Endometrial microvascular endothelial cells (primary cell): ENCODE results near the gene ASIC5. TPM values are rescaled to one million over a fixed set of nuclear protein-coding genes. Genes with fewer than 3 reads are reported as not detected.

Experiments used
- in situ Hi-C: cut with HindIII; loops from 2 replicates; pipeline ENCODE4 v1.10.0; 2017; ENCODE audit warnings: low sequenced_read_pairs, low pct_unique_long_range_greater_than_20kb; ENCODE audit errors: inconsistent ontology term
- total RNA-seq: library from RNA; depleted of rRNA; stranded (reverse); fragments of >200 nt; gene quantifications from one replicate; pipeline ENCODE4 v1.2.3, GENCODE V29; 2015; ENCODE audit errors: inconsistent ontology term

Gene ASIC5
- total RNA-seq, 1 donor from 2014 or later: not detected

DNA sequence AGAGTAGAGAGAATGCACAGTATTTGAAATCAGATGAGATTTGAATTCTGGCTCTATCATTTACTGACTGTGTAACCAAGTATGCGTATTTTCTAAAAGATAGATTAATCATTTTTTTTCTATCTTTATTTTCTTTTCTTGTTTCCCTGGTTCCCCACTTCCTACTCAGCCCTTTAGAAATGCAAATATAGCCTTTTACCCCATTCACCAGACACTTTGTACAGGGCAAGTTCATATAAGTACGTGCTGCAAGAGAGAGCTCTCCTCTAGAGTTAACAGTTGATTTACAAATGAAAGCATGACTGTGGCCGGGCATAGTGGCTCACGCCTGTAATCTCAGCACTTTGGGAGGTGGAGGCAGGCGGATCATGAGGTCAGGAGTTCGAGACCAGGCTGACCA is 19.6 kb upstream of the ASIC5 start:
- in situ Hi-C loops: no loop called here

- in situ Hi-C loops: no loop called here
These were observed 17.8 kb upstream of the ASIC5 start for GRCh38 chr4:155883895-155884294.

- in situ Hi-C loops: no loop called here
These were observed 15.5 kb upstream of the ASIC5 start for GRCh38 chr4:155881555-155881954.

- in situ Hi-C loops: no loop called here
These were observed 13.7 kb upstream of the ASIC5 start for GRCh38 chr4:155879767-155880166.

DNA sequence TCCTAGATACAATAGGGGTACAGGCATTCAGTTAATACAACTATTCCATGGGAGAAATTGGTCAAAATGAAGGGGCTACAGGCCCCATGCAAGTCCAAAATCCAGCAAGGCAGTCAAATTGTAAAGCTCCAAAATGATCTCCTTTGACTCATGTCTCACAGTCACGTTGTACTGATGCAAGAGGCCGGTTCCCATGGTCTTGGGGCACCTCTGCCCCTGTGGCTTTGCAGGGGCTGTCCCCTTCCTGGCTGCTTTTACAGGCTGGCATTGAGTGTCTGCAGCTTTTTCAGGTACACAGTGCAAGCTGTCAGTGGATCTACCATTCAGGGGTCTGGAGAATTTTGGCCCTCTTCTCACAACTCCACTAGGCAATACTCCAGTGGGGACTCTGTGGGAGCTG is 12.5 kb upstream of the ASIC5 start:
- in situ Hi-C loops: no loop called here

DNA sequence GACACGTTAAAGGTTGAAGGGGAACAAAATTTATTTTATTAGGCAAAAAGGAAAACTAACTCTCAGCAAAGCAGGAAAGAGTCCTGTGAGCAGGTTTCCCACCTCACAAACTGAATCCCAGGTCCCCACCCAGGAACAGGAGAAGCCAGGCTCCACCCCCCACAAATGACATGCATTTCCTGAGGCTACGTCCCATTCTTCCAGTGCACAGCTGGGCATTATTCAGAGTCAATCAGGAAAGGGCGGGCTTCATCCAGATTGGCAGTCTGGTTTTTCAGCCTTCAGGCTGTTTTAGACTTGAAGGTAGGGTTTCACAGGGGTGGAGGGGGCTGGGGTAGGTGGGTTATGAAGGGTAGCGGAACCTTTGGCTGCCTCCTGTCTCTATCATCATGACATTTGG is 11.9 kb upstream of the ASIC5 start:
- in situ Hi-C loops: no loop called here

- in situ Hi-C loops: no loop called here
These were observed 9.8 kb upstream of the ASIC5 start for GRCh38 chr4:155875878-155876277.

DNA sequence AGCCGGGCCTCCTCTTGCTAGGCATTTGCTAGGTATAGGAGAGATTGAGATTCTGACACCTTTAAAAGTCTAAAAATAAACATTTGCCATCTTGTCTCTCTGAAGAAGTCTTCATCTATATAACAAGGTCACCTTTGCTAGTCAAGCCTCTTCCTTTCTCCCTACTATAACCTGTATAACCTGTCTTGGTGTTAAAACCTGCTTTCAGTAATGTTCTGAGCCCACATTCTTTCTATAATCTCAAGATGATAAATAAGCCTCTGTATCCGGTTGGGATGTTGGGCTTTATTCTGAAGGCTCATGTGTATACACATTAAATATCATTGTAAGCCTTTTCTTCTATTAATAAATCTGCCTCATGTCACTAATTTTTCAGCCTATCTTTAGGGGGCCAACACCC is 10.2 kb downstream of the ASIC5 start:
- in situ Hi-C loops: no loop called here

- in situ Hi-C loops: no loop called here
These were observed 11.4 kb downstream of the ASIC5 start for GRCh38 chr4:155854582-155855226.

GRCh38 chr4:155853189-155853588 is 12.9 kb downstream of the ASIC5 start:
- in situ Hi-C loops: no loop called here

GRCh38 chr4:155849042-155849441 is 17.0 kb downstream of the ASIC5 start:
- in situ Hi-C loops: no loop called here

GRCh38 chr4:155846929-155847328 is 19.1 kb downstream of the ASIC5 start:
- in situ Hi-C loops: no loop called here

DNA sequence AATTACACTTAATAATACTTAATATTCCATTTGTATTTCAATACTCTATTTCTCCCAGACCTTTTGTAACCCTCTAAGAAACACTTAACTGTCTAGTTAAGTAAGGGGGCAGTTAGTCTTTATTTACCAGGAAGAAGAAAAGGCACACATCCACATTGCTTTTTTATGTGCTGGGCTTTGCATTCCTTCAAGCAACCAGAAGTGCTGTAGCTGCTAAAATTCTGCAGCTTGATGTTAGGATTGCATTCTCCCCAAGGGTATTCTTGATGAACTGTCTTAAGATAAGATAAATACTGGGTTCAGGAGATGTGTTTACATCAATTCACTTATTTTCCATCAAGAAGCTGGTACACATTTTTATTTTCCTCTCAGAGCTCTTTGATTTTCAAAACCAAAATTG is 24.0 kb downstream of the ASIC5 start:
- in situ Hi-C loops: no loop called here

DNA sequence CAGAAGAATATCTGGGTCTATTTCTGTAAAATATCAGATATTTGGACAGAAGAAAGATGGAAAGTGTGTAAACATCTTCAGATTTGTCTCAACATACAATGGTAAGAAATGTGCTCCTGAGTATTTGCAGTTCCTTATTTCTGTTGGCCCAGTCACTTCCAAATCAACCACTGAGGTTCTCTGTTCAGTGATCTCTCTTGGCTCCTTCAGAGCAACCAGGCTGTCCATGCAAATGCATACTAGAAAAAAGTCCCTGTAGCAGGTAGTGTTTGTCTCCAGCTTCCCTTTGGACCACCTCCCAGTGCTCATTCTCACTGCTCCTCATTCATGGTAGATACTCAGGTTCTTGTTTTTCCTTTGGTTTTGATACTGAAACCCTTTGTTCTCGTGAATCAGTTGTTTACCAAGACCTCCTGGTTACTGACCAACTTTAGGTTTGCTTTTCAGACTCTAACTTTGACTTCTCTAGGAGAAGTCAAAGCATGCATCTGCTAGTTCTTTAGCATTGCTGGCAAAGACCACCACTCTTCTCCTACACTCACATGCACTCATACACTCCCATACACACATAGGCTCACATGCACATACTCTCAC is 28.8 kb downstream of the ASIC5 start:
- in situ Hi-C loops: no loop called here

DNA sequence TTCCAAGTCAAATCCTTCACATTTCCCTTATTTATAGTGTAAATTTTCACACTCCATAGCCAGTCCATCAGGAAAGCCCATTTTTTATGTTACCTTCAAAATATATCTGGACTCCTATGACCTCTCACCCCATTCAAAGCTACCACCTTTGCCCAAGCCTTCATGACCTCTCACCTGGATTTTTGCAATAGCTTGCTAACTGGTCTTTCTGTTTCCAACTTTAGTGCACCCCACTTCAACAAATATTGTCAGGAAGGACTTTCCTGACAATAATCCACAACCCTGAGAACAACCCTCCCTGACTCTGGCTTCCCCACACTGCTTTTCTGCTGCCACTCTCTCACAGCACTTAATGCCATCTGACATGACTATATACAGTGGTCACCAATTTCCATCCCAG is 33.4 kb downstream of the ASIC5 start:
- in situ Hi-C loops: no loop called here

GRCh38 chr4:155828628-155829027 is 37.4 kb downstream of the ASIC5 start:
- in situ Hi-C loops: no loop called here

DNA sequence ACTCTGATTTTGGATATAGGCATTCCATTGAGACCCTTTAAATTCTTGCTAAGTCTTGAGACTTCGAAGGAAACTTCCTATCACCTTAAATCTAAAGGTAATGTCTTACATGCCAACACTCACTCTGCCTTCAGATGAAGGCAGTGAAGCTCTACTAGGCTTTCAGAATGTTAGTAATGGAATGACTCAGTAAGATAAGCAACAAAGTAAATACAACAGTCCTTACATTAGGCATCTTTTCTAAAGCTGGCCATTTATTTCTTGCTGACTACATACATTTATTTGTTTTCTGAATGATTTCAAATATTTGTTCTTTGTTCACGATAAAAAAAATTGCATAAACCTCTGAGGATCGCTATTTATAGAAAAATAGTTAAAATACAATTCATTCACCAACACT is 43.5 kb downstream of the ASIC5 start:
- in situ Hi-C loops: no loop called here

DNA sequence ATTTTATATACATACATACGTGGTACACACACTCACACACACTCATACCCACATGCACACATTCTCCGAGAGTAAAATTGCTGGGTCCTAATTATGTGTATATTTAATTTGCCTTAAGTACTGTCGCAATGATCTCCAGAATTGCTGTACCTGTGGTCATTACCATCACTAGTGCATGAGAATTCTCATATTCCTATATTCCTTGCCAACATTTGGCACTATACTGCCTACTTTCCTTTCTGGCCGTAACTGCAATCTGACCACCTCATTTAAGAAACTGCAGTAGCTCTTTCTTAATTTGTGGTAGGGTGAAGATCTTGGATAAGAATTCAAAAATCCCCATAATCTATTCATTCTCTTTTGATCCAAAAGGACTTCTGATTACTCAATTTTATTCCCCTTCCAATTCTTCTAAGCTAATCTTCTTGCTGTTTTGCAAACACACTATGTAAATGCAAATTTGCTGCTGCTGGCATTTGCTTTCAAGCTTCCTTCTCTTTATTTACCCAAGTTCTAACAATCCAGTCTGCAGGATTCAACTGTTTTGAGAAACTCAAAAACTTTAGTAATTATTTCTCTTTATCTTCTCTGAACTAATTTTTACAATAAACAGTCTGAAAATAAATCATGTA is 45.1 kb downstream of the ASIC5 start:
- in situ Hi-C loops: no loop called here

DNA sequence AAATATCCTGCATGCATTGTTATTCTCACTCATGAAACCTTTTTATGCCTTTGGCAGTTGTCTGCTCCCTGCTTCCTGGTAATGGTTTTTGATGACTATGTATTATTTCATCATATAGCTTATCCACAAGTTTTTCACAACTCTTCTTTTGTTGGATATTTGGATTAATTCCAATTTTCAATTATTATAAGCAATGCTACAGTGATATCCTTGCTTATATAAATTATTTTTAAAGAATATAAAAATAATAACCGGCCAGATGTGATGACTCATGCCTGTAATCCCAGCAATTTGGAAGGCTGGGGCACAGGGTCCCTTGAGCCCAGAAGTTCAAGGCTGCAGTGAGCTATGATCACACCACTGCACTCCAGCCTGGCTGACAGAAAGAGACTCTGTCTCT is 47.0 kb downstream of the ASIC5 start:
- in situ Hi-C loops: no loop called here

GRCh38 chr4:155818639-155819038 is 47.4 kb downstream of the ASIC5 start:
- in situ Hi-C loops: no loop called here

GRCh38 chr4:155811083-155811482 is 55.0 kb downstream of the ASIC5 start:
- in situ Hi-C loops: no loop called here
